Fibroblast of skin of left quadriceps (primary cell): ENCODE results near the gene SLC8A3.

Experiments
- DNase-seq, 2 experiments: peaks; one replicate each; pipeline ENCODE4 v3.0.0-alpha.2; 2013; ENCODE audit warnings: low read depth in 2 of 2

Gene SLC8A3

GRCh38 chr14:70069186-70069585 is 119.6 kb downstream of the SLC8A3 start:
- no peak for DNase-seq

- no peak for DNase-seq
Measured at GRCh38 chr14:70067810-70068209, 120.9 kb downstream of the SLC8A3 start.

- no peak for DNase-seq
Measured at GRCh38 chr14:70064136-70064865, 124.5 kb downstream of the SLC8A3 start.

- no peak for DNase-seq
Measured at GRCh38 chr14:70061108-70061507, 127.6 kb downstream of the SLC8A3 start.

GRCh38 chr14:70059545-70059944 is 129.2 kb downstream of the SLC8A3 start:
- no peak for DNase-seq

GRCh38 chr14:70057519-70058136 is 131.1 kb downstream of the SLC8A3 start:
- DNase-seq: no peak

- DNase-seq: no peak
Measured at GRCh38 chr14:70052990-70053389, 135.8 kb downstream of the SLC8A3 start.

GRCh38 chr14:70050136-70050535 is 138.6 kb downstream of the SLC8A3 start:
- DNase-seq: no peak

GRCh38 chr14:70049605-70050004 is 139.1 kb downstream of the SLC8A3 start:
- no peak for DNase-seq

GRCh38 chr14:70048313-70048654 is 140.5 kb downstream of the SLC8A3 start:
- no peak for DNase-seq

- no peak for DNase-seq
Measured at GRCh38 chr14:70047598-70048312, 141.0 kb downstream of the SLC8A3 start.

- DNase-seq: peak in 1 of 2 experiments; percentile 4
Measured at GRCh38 chr14:70045844-70046535, 142.8 kb downstream of the SLC8A3 start.

- DNase-seq: no peak
Measured at GRCh38 chr14:70045310-70045709, 143.4 kb downstream of the SLC8A3 start.

- no peak for DNase-seq
Measured at GRCh38 chr14:70043001-70043400, 145.8 kb downstream of the SLC8A3 start.

GRCh38 chr14:70036665-70037064 is 152.1 kb downstream of the SLC8A3 start:
- no peak for DNase-seq

- DNase-seq: no peak
Measured at GRCh38 chr14:70034257-70034656, 154.5 kb downstream of the SLC8A3 start.

GRCh38 chr14:70033561-70033960 is 155.2 kb downstream of the SLC8A3 start:
- no peak for DNase-seq

GRCh38 chr14:70033116-70033515 is 155.6 kb downstream of the SLC8A3 start:
- no peak for DNase-seq

- DNase-seq: no peak
Measured at GRCh38 chr14:70032447-70032846, 156.3 kb downstream of the SLC8A3 start.

GRCh38 chr14:70032016-70032415 is 156.7 kb downstream of the SLC8A3 start:
- no peak for DNase-seq

GRCh38 chr14:70029296-70030132 is 159.2 kb downstream of the SLC8A3 start:
- no peak for DNase-seq
